Hematopoietic multipotent progenitor cell treated with erythropoietin and hydrocortisone succinate and interleukin-3 and kit ligand, for 15 days (in vitro differentiated cells): ENCODE measurements around the gene IFIT2.
"Not testable (repeated sequence)": the region's sequence is repeated elsewhere in the genome, so short reads cannot be mapped to it uniquely, and the experiment has no call there.

Experiments
- DNase-seq: peaks from one replicate; pipeline ENCODE4 v3.0.0-alpha.2; 2015; ENCODE audit warnings: low spot score

The IFIT2 gene

DNA sequence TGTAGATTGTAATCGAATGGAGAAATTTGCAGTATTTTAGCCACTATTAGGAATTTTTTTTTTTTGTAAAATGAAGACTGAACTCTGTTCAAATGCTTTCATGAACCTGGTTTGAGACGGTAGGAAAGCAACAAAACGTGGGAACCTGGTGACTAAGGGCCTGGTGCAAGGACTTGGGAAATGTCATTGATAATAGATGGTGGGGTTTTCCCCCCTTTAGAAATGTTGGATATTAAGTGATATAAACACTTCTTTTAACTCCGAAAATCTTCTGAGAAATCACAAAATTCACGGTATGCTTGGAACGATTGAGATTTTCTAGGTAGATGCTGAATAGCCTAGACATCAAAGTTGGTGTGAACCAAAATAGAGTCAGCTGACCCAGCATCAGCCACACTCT, 6.4 kb downstream of the IFIT2 start:
- DNase-seq, result no peak

DNA sequence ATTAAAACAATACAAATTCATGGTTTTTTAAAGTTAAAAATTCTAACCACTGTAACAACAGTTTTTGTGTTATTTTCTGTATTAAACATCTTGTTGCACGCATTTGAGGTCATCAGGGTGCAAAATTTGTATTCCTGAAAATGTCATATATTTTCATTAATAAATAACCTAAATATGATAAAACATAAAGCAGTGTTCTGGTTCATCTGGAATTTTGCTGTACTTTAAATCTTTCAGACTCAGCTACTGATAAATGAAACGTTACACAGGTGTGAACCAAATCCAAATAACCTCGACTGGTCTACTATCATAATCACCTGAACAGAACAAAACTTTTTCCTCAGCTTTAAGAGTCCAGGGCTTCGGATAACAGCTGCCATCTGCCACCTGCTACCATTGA, 6.9 kb downstream of the IFIT2 start:
- DNase-seq, result no peak

DNA sequence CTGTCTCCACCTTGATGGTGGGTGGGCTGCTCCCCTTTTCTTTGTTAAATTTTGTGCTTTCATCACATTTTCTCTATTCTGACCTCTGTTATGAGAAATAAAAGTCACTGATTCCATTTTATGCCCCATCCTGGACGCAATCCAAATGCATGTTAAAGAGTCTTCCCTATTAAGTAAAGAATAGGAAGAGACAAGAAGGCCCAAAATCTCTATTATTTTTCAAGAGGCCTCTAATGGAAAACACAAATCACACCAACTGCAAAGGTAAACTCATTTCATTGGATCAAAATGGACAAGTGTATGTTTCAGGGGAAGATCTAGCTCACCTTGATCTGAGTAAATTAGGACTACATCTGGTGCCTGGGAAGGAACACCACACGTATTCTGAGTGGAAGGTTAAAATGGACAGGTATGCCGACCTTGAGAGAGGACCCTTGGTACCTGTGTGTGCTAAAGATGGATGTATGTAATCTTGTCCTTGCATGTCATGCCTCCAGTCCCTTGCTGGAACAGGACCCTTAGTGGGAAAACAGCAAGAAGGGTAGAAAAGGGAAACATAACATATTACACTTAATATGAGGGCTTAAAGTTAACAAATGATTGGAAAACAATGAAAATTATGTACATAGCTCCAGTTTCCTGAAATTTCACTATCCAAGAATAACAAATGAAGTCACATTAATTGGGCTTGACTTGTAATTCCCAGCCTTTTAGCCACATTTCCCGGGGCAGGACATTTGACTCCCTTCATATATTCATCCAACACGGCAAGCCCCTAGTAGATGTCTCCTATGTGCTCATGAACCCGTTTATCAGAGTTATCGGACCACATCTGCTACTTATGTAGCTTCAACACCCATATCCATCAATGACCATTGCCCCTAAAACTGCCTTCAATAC, 7.6 kb downstream of the IFIT2 start:
- no peak for DNase-seq

DNA sequence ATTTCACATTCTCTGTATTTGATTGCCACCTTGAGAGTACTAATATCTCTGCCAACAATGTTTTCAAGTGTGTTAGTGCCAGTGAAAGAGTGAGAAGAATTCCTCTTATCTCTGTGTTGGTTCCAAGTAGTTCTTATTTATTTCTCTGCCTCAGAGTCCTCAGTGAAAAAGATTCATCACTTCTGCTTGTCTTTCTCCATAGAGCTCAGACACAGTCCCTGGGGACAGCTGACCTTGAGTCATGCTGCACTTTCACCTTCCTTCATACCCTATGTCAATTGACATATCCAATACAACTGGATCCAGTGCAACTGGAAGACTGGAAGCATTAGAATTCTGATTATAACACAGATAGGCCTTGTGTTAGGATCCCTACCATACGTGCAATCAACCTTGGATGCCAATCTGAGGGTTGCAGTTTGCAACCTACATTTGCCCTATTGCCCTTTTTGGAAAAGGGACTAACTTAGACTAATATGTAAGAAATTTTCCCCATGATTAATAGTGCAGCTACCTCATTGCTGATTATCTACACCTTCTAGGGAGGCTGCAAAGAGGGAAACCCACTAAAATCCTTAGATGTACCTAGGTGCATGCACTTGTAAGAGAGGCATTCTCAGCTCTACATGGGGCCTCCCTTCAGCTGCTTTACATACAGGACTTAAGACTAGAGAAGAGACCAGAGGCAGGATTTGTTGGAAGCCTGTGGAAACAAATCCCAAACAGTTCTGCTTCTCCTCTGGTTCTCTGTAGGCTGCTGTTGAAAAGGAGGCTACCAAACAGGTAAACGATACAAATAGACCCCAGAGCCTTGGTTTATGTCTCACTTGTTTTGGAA, 8.4 kb downstream of the IFIT2 start:
- no peak for DNase-seq

DNA sequence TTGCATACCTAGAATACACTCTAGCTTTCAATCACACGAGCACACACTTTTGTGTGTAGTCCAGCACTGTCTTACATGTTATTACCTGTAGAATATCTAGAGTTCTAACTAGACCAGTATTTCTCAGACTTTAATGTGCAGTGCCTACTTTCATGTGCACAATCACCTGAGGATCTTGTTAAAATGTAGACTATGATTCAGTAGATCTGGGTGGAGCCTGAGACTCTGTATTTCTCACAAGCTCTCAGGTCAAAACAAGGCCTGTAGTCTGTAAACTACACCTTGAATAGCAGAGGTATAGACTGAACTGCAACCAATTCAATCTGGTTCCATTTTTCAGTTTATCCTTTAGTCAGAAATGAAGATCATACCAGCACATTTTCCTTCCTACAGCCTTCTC, 11.1 kb downstream of the IFIT2 start:
- no peak for DNase-seq

DNA sequence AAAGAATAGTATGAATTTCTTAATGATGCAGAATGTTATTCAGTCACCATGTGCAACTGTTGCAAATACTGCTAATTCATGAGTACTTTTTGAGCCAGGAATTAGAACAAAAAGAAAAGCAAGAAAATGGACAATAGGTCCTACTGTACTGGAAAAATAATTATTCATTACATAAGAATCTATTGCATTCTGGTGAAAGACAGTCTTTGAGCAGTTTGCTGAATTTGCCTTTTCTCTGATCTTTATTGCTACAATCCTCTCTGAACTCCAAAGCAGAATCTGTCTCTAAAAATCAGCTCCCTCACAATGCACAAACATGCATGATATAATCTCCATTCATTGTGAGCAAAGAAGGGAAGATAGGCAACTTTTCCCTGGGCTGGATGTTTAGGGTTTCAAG, 12.8 kb downstream of the IFIT2 start:
- DNase-seq, result no peak

DNA sequence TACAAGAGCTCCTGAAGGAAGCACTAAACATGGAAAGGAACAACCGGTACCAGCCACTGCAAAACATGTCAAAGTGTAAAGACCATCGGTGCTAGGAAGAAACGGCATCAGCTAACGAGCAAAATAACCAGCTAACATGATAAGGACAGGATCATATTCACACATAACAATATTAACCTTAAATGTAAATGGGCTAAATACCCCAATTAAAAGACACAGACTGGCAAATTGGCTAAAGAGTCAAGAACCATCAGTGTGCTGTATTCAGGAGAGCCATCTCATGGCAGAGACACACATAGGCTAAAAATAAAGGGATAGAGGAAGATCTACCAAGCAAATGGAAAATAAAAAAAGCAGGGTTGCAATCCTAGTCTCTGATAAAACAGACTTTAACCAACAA, 16.2 kb downstream of the IFIT2 start:
- not testable (repeated sequence) for DNase-seq

DNA sequence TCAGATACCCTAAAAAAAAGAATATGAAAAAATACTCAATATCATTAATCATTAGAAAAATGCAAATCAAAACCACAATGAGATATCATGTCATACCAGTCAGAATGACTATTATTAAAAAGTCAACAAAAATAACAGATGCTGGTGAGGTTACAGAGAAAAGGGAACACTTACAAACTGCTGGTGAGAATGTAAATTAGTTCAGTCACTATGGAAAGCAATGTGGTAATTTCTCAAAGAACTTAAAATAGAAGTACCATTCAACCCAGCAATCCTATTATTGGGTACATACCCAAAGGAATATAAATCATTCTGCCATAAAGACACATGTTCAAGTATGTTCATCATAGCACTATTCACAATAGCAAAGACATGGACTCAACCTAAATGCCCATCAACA, 23.2 kb downstream of the IFIT2 start:
- not testable (repeated sequence) for DNase-seq

DNA sequence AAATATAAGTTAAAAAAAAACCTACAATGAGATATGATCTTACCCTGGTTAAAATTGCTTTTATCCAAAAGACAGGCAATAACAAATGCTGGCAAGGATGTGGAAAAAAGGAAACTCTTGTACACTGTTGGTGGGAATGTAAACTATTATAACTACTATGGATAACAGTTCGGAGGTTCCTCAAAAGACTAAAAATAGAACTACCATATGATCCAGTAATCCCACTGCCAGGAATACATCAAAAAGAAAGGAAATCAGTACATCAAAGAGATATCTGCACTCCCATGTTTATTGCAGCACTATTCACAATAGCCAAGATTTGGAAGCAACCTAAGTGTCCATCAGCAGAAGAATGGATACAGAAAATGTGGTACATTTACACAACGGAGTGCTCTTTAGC, 24.0 kb downstream of the IFIT2 start:
- DNase-seq, result not testable (repeated sequence)

DNA sequence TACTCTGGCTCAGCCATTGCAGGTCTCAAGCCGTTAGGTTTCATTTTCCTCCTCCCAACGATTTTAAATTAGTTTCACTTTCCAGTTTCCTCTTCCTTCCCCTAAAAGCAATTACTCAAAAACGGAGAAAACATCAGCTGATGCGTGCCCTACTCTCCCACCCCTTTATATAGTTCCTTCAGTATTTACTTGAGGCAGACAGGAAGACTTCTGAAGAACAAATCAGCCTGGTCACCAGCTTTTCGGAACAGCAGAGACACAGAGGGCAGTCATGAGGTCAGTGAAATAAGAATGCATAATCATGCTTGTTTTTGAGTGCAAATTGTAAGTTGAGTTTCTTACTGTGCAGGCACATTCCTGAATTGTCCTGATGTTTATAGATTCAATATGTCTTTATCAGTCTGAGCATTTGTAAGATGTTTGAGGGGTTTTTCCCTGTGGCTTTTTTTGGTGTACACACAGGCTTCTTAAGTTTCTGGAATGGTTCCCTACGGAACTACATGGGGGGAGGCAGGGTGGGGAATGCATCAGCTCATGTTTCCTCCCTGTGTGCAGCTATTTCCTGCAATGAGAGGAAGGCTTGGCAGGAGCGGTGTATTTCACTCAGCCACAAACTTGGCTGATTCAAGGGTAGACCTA, 26.1 kb downstream of the IFIT2 start, which contains the start of gene IFIT3:
Gene IFIT3 (plus strand): TSS at position 195 of the 639 bp plus-strand sequence. CDS start 77 bp downstream, at position 272.
- peak; percentile 77 for DNase-seq

DNA sequence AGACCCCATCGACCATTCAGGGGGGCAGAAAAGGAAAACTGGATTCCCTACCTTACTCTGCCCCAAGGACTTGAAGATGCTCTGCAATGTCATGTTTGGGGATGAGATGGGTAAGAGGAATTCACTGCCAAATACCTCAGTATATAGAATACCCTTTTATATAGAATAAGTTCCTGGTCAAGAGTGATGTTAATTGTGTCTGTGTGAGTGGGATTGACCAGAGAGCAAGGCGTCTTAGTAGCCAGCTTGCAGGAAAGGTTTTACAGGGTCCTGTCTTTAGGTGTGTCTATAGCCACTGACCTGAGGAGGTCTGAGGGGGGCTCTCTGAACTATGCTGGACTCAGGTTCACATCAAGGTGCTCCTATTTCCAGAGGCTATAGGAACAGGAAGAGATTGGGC, 27.3 kb downstream of the IFIT2 start:
- no peak for DNase-seq

DNA sequence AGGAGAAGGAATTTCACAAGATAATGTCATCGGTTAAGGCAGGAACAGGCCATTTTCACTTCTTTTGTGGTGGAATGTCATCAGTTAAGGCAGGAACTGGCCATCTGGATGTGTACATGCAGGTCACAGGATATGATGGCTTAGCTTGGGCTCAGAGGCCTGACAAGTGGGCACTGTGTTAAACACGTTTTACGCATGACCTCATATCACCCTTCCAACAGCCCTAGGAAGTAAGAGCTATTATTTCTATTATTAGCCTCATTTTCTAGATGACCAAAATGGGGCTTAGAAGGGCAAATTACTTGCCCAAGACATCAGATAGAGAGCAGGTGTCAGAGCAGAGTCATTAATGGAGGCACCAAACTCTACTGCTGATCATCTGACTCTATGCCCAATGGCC, 28.2 kb downstream of the IFIT2 start:
- not testable (repeated sequence) for DNase-seq

DNA sequence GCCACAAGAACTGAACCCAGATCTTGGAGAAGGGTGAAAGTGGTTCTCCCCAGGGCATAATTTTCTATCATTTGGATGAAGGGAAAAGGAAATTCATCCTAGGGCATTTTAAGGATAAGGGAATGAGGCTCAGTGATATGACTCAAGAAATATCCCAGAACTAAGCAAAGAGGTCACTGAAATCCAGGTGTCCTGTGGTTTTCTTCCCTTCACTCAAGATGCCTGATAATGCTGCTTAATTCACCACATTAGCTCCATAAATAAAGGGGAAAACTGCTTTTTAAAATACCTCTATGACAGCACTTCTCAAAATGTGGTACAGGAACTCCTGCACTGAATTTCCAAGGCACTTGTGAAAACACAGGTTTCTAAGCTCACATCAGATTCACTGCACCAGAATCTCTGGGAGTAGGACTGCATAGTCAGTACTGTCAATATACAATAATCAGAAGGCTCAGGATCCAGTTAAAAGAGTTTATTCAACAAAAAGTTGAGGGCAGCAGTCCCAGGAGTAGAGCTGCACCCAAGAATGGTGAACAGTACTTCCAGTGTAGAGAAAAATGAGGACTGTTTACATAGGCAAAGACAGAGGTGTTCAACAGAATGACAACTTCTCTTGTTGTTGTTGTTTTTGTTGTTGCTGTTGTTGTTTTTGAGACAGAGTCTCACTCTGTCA, 28.8 kb downstream of the IFIT2 start:
- no peak for DNase-seq

DNA sequence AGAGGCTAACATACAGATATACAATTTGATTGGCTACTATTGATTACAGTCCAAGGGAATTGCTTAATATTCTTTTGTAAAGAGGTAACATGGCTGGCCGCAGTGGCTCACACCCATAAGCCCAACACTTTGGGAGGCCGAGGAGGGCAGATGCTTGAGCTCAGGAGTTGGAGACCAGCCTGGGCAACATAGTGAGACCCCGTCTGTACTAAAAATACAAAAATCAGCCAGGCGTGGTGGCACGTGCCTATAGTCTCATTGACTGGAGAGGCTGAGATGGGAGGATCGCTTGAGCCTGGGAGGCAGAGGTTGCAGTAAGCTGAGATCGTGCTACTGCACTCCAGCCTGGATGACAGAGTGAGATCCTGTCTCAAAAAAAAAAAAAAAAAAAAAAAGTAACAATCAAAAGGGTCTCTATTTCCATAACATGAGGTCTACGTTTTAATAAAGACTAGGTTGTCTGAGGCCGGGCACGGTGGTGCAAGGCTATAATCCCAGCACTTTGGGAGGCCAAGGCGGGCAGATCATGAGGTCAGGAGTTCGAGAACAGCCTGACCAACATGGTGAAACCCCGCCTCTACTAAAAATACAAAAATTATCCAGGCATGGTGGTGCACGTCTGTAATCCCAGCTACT, 29.8 kb downstream of the IFIT2 start:
- not testable (repeated sequence) for DNase-seq

DNA sequence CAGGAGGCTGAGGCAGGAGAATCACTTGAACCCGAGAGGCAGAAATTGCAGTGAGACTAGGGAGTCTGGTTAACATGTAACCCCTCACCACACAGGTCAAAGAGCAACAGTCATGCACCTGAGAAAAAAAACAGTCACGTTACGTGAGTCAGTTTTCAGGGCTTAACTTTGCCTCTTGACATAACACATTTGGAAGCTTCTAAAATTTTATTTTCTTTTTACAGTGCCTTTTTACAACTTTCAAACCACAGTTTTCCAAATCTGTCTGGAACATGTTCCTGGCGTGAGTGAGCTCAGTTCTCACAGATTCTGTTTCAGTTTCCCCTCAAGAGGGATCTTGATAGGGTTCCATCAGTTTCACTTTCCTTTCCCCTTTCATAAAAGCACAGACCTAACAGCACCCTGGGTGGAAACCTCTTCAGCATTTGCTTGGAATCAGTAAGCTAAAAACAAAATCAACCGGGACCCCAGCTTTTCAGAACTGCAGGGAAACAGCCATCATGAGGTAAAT, 30.3 kb downstream of the IFIT2 start:
- peak; percentile 77 for DNase-seq

DNA sequence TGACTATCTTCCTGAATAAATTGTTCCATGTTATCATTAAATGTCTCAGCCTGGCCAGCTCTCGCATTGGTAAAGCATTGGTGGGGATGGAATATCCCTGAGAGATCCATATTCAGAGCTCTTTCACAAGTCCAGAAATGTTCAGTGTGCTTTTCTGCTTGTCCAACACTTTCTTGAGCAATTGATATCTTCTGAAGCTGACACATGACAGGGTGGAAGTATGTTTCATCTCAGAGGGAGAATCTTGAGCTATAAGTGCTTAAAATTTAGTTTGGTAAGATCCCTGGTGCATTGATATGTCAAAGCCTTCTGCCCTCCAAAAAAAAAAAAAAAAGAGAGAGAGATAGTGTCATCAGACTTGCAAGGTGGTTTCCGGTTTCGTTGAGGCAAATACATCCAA, 33.4 kb downstream of the IFIT2 start:
- no peak for DNase-seq

DNA sequence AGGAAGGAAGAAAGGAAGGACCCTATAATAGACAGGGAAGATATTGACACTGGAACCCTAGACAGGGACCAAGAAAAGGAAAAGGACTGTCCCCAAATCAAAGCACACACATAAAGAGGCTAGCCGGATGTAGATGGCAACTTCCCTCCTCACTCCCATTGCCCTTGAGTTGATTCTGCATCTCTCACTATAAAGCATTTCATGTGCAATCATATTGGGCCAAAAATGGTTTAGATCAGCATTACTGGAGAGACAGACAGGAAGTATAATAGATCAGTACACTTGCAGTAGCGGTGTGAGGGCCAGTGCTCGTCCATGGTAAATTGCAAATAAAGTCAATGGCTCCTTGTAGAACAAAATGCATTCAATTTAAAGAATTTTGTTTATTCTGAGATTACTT, 34.4 kb downstream of the IFIT2 start:
- DNase-seq, result no peak

DNA sequence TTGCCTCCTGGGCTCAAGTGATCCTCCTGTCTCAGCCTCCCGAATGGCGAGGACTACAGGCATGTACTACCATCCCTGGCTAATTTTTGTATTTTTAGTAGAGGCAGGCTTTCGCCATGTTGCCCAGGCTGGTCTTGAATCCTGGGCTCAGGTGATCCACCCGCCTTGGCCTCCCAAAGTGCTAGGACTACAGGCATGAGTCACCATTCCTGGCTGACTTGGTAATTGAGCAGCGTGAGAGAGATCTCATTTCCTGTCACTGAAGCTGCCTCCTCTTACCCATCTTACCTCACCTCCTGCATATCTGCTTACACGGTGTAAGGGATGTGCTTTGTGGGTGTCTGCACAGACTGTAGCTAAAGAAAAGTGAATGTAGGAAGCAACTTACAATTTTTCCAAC, 35.6 kb downstream of the IFIT2 start:
- no peak for DNase-seq

DNA sequence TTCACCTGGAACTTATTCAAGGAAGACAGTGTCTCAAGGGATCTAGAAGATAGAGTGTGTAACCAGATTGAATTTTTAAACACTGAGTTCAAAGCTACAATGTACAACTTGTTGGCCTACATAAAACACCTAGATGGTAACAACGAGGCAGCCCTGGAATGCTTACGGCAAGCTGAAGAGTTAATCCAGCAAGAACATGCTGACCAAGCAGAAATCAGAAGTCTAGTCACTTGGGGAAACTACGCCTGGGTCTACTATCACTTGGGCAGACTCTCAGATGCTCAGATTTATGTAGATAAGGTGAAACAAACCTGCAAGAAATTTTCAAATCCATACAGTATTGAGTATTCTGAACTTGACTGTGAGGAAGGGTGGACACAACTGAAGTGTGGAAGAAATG, 36.9 kb downstream of the IFIT2 start:
- DNase-seq, result no peak

DNA sequence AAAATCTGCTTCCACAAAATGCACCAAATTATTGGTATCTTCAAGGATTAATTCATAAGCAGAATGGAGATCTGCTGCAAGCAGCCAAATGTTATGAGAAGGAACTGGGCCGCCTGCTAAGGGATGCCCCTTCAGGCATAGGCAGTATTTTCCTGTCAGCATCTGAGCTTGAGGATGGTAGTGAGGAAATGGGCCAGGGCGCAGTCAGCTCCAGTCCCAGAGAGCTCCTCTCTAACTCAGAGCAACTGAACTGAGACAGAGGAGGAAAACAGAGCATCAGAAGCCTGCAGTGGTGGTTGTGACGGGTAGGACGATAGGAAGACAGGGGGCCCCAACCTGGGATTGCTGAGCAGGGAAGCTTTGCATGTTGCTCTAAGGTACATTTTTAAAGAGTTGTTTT, 38.0 kb downstream of the IFIT2 start:
- DNase-seq, result no peak

DNA sequence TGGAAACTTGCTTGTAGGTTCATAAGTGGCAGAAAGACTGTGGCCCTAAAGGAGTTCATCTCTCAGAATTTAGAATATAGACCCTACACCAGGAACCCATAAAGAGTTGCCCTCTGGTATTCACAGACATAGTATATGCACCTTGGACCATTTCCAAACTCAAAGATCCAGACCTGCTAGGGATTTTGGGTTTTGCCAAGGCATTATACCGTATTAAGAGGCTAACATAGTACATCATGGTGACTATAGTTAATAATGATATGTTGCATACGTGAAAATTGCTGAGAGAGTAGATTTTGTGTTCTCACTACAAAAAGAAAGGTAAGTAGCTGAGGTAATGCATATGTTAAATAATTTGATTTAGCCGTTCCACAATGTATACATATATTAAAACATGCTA, 39.8 kb downstream of the IFIT2 start:
- DNase-seq, result no peak
